Kidney tubule cell (primary cell): ENCODE data around the gene OXSM.

Experiments
- DNase-seq: peaks from one replicate; pipeline ENCODE4 v3.0.0-alpha.2; 2018; ENCODE audit warnings: low spot score

Gene OXSM

DNA sequence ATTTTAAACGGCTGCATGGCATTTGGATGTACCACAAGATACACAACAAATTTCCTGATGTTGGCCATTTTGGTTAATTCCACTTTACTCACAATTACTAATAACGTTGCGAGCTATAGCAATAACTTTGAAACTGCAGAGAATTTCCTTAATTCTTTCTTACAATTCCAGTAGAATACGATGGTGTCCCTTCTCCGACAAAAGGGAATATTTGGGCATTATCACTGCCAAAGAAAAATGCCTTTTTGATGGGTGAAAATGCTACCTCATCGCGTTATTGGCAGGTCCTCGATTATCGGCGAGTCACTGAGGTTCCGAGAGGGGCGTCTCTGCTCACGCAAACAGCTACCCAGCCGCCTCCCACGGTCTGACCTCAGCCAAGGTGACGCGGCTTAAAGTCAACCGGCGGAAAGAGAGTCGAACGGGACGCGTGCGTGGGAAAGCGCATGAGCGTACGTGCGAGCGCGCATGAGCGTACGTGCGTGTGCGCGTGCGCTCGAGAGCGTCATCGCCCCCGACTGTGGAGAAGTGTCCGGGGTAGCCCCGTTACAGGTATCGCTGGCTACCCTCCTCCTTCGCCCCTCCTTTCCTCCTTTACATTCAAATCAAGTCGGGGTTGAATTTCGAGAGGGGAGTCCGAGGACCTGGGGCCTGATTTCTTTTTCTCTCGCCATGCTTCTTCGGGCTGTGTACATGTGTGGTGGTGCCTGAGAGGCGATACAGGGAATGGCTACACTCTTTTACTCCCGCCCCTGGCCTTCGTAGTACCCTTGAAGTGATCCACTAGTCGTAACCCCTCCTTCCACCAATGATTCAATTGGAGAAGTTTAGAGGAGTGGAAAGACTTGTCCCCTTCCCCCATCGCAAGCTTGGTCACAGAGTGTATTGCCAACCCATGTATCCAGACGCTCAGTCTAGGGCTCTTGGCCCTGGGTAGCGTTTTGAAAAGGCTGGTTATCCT is at the start of gene OXSM:
Gene OXSM, plus strand, starts transcription at position 495 of the 961 bp plus-strand sequence. CDS start 931 bp downstream, outside the sequence.
- peak; percentile 95 for DNase-seq

DNA sequence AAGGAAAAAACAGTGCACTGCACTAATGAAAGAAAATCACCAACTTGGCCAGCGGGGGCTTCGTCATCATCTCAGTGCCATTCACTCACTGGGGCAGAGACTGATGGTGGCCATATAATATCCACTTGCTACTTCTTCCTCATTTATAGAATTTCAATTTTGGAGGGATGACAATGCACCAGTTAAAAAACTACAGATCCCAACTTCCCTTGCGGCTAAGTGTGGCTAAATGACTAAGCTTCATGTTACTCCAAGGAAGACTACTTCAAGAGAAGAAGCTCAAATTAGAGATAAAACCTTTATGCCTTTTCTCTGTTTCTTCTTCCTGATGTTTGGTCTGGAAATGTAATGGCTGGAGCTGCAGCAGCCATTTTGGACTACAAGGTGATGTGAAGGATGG is 45.4 kb upstream of the OXSM start:
- DNase-seq: no peak

DNA sequence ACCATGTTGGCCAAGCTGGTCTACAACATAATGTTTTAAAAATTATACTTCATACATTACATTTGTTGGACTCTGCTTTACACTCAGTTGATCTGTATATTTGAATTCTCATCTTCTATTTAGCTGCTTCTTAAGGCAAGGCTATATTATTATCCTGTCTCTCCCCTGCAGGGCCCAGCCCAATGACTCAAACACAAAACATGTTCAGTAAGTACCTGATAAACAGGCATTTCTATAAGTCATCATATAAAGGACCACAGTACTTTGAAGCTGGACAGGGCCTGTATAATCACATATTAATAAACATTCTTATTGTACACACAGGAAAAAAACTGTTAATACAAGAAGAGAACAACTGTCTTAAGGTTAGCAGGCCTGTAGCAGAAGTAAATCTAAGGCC is 42.9 kb upstream of the OXSM start:
- peak; percentile 41 for DNase-seq

DNA sequence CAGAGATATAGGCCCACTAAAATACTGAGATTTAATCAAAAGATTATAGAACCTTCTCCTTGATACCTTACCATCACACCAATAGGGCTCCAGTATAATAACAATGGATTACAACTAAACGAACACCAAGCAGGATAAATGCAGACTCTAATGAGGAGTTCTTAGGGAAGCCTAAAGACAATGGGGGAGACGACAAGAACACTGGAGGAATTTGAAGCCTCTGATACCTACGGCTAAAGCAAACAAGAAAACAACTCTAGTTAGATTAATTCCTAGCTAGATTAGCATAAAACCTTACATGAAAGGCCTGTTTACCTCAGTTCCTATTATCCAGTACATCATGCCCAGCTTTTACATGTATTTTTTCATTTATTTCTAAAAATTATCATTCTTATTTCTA is 41.7 kb upstream of the OXSM start:
- no peak for DNase-seq

DNA sequence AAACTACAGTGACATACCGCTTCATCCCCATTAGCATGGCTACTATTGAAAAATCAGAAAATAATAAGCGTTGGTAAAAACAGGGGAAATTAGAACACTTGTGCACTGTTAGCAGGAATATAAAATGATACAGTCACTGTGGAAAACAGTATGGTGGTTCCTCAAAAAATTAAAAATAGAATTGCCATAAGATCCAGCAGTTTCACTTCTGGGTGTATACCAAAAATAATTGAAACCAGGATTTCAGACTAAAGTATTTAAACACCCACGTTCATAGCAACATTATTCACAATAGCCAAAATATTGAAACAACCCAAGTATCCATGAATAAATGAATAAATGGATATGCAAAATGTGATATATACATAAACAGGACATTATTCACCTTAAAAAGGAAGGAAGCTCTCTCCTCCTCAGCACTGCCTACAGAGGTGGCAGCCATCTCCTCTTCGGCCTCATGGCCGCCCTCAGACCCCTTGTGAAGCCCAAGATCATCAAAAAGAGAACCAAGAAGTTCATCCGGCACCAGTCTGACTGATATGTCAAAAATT is 40.8 kb upstream of the OXSM start:
- DNase-seq: no peak

DNA sequence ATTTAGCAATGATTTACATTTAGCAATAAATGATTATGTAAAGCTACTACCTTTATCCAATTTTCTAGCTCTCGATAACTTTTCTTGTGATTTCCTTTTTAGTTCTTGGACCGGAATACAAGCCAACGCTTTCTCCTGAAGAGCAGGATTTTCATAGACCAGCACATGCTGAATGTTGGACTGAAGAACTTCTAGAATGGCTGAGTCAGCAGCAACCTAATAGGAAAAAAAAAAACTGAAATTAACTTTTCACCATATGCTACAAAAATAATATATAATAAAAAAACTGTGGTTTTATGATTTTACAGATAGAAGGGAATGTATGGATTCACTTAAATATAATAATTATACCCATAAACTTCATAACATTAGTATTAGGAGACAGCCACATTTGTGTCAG is 38.8 kb upstream of the OXSM start:
- DNase-seq: no peak

DNA sequence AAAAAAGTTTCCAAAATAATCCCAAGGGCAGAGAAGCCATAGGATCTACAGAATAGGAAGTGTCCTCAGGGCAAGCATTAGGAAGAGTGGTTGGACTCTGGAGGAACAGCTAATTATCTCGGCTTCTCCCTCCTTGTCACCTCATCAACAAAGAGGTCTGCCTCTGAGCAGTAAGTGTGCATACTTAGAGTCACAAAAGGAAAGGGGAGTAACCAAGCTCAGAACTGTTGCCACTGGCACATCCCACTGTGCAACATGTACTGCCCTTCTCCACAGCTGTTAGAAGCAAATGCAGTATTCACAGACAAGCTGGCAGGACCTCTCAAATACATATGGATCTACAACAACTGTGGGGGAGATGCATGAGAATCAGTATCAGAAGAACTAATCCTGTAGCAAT is 38.2 kb upstream of the OXSM start:
- DNase-seq: no peak

DNA sequence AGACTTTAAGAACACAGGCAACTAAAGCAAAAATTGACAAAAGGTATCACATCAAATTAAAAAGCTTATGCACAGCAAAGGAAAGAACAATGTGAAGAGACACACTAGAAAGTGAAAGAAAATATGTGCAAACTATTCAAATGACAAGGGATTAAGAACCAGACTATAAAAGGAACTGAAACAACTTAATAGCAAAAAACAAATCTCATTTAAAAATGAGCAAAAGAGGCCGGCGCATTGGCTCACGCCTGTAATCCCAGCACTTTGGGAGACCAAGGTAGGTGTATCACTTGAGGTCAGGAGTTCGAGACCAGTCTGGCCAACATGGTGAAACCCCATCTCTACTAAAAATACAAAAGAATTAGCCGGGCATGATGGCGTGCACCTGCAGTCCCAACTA is 21.0 kb upstream of the OXSM start:
- no peak for DNase-seq

DNA sequence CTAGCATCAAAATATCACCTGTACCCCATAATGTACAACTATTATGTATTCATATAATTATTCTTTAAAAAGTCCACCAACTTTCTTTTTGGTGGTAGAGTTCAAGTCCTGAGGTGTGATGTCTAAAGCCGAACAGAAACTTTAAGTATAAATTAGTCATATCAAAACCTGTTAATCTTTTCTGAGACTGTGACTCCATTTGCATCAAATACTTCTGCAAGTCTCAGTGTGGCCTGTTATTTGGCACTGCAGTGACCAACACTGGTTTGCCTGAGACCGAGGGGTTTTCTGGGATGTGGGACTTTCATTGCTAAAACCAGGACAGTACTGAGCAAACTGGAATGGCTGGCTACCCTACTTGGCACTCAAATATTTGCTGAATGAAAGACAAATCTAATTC is 14.0 kb upstream of the OXSM start:
- DNase-seq: no peak

DNA sequence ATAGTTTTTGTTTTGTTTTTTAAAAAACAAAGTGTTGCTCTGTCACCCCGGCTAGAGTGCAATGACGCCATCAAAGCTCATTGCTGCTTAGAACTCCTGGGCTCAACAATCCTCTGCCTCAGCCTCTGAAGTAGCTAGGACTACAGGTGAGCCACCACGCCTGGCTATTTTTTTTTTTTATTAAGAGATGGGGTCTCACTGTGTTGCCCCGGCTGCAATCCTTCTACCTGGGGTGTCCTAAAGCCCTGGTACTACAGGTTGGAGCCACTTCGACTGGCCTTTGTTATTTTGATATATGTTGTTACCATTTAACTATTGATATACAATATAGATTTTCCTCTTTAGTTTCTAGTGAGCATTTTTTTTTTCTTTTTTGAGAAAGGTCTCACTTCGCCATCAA is 9.3 kb upstream of the OXSM start:
- DNase-seq: no peak

DNA sequence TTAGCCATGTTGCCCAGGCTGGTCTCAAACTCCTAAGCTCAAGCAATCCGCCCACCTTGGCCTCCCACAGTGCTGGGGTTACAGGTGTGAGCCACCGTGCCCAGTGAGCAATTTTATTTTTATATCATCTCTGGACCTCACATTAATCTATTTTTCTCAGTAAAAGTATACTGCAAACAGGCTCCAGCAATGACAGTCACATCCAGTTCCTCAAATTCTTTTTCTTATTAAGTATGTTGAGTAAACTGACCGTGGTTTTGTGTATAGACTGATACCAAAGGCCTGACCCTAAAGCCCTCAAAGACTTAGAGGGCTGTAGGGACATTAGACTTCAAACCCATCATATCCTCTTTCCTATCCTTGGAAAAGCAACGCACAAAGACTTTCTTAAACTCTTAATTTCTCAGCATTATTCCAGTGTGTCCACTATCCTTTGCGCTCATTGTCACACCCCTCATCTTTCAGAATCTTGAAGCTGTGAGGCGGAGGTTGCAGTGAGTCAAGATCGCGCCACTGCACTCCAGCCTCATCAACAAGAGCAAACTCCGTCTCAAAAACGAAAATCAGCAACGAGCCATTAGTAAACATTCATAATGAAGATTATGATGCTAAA is 8.6 kb upstream of the OXSM start:
- no peak for DNase-seq

DNA sequence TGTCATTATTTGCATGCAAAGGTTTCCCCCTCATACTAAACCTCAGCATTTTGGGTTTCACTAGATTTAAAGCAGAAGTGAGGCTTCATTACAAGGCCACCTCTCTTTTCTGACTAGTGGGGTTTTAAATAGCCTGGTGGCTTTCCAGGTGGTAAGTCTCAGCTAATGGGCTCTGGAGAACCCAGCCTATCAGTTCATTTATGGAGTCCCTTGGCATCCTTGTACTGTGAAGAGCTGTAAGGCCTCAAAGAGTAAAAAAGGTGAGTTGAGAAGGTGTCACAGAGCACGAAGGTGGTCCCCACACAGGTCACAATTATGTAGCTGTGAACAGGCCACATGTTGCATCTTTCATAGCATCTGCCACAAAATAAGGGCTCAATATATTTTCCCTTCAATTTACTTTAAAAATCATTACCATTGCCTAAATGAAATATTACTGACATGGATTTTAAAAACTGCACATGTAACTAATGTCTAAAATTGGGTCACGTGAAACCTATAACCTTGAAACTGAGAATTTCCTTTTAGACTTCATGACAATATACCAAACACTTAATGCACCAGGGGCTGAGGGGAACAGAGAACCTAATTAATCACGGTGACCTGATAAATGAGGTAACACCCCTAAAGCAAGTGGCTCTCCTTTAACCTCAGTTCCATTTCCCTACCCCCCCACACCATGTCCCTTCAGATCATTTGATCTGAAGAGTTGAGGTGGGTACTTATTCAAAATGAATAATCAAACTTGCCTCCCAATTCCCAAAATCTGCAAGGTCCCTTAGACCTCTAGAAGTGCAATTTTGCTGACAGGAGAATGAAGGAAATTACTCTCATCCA is 7.9 kb upstream of the OXSM start:
- no peak for DNase-seq

DNA sequence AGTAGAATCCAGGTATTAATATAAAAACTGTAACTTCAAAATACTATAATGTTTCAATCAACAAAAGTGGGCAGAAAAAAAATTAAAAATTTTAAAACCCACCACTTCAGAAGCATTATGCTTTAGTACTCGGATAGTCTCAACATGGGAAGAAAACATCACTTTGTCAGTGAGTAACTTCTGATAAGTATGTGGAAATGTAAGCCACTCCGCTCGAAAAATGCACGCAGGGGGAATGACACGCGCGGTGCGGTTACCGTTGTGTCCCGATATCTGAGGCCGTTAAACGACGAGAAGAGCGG is 7.3 kb upstream of the OXSM start:
- no peak for DNase-seq

DNA sequence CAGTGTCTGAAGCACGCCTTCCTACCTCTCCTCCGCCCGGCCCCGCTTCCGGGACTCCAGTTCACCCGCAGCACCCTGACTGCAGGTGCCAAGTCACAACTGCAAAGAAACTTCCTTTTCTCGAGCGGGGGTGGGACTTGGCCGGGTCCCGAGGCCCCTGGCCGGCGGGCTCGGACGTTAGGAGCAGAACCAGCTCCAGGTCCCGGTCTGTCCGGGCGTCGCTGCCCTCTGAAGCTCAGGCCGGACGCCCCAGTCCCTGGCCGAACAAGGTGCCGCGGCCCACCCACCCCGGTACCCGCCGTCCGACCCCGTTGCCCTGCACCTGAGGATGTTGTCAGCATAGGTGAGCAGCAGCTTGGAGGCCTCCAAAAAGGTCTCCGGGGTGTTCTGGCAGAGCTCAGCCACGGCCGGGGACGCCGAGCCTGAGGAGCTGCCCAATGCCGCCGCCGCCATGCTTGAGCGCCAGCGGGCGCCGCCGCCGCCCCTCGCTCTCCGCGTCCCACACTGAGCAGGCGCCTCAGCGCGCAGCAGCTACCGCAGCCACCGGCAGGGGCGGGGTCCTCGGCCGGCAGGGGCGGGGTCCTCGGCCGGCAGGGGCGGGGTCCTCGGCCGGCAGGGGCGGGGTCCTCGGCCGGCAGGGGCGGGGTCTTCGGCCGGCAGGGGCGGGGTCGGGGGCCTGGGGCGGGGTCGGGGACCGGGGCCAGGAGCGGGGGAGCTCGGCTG is 6.8 kb upstream of the OXSM start, which contains the start of gene NGLY1:
Gene NGLY1, minus strand, starts transcription at position 506 of the 723 bp plus-strand sequence. Its CDS starts 53 bp downstream, at position 453.
- DNase-seq: peak; percentile 88

DNA sequence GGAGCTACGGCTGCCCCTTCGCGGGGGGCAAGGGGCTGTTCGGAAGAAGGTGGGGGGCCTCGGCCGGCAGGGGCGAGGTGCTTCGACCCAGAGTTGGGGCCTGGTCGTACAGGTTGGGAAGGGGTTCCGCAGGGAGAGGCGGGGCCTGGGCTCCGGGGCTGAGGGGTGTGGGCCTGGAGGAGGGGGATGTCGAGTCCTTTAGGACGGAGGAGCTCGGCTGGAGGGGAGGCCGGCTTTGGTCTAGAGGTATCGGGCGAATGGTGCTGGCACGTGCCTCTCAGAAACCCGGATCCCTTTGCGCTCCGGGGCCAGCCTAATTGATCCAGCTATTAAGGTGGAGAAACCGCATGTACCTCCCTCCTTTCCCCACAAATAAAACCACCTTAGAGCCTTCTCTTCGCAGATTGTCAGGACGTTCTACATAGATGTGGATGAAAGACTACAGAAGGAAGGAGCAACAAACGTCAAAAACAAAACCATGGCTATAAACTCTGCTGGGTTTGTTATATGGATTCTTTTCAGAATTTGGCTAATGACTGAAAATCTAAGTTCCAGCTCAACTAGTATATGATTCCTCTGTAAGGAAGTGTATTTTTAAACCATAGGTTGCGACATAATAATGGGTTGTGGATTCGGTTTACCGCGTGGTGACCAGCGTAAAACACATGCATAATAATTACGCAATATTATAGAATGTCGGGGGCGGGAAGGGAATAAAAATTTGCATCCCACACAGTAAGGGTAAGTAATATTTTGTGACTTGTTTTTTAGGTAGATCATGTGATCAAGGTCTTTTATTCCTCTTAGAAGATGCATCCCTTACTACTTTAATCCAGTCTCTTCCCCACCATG is 6.0 kb upstream of the OXSM start:
- peak; percentile 34 for DNase-seq

DNA sequence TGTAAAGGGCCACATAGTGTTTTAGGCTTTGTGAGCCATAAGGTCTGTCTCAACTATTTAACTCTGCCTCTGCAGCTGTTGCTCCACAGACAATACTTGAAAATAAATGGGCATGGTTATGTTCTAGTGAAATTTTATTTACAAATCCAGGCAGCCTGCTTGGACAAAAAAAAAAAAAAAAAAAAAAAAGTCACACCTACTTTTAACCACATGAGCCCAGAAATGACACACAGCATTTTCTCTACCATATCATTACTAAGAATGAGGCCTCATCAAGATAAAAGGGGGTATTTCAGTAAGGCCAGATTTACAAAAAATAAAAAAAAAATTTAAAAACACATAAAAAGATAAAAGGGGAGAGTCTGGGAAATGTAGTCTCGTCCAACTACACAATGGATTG is 4.9 kb upstream of the OXSM start:
- DNase-seq: no peak

DNA sequence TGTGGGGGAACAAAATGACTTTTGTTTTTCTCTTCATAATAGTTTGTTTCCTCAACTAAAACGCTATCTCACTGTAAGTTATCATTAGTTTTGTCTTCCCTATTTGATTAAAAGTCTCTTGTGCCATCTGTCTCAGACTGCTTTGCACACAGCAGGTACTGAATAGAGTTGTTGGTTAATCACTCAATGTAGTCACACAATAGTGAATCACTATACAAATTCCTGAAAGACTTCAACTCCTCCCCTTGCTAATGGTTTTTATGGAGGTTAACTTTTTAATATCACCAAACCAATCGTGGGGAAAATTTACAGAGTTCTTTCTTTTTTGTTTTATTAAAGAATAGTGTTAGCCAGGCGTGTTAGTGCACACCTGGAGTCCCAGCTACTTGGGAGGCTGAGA is 4.1 kb upstream of the OXSM start:
- DNase-seq: peak; percentile 60

DNA sequence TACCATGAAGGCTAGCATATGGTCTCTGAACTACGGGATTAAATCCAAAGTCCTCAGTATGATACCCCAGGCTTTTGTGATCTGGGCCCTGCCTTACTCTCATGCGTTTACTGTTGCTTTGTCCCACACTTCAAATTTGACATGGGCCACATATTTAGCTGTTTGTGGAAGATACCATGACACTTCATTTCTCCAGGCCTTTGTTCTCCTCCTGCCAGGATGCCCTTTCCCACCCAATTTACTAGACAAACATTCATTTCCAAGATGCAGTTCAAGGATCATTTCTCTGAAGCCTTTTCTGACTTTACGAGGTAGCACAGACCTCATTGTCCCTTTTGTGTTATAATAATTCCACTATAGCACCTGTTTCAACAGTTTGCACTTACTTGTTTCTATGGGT is 2.2 kb upstream of the OXSM start:
- no peak for DNase-seq

DNA sequence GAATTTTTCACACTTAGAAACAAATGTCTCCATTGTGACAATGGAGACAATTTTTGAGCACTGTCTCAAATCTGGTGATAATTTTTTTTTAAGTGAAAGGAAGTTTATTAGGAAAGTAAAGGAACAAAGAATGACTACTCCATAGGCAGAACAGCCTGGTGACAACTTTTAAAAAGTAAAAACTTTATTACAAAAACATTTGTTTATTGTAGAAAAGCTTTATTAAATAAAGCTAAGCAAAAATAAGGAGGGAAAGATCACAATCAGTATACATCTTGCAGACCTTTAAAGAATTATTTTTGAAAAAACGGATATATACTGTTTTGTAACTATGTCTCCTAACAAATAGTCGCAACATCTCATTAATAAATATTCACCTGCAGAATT is 688 bp upstream of the OXSM start:
- DNase-seq: no peak

DNA sequence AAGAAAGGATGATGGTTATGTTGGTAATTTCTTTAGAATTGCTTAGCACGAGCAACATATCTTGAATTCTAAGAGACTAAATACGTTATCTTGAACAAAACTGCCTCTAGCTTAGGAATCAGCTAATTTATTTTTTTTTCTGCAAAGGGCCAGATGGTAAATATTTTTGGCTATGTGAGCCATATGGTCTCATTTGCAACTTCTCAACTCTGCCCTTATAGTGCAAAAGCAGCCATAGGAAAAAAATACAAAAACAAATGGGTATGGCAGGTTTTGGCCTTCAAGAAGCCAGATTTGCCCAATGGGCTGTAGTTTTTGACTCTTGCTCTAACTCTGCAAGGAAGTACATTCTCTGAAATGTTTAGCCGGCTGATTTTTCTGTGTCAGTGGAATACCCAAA is 11.9 kb downstream of the OXSM start:
- no peak for DNase-seq

DNA sequence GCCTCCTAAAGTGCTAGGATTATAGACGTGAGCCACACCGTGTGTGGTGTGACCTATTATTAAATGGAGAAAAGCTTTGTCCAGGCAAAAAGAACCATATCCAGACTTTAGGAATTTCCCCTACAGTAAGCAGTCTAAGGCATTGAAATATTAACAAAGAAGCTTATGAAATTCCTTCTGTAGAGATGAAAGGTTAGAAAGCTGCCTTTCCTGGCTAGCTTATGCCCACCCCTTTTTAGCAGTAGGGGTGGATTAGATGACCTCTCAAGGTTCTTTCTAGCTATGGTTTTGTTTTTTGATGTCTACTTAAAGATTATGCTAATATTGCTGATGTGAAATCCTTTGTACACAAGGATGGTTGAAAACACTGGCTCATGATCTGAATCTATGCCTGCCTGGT is 13.9 kb downstream of the OXSM start:
- no peak for DNase-seq
